HG03097 (cell line): Measurements from ENCODE around the gene PI3.
"Not testable (repeated sequence)": the region's sequence is repeated elsewhere in the genome, so short reads cannot be mapped to it uniquely, and the experiment has no call there.

ENCODE experiments used
- ATAC-seq: cut with Tn5 transposase; IDR thresholded peaks from one replicate; pipeline ENCODE4 v1.9.1; 2021; ENCODE audit not compliant: unreplicated experiment, low FRiP score

PI3 gene, protein sequence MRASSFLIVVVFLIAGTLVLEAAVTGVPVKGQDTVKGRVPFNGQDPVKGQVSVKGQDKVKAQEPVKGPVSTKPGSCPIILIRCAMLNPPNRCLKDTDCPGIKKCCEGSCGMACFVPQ

DNA sequence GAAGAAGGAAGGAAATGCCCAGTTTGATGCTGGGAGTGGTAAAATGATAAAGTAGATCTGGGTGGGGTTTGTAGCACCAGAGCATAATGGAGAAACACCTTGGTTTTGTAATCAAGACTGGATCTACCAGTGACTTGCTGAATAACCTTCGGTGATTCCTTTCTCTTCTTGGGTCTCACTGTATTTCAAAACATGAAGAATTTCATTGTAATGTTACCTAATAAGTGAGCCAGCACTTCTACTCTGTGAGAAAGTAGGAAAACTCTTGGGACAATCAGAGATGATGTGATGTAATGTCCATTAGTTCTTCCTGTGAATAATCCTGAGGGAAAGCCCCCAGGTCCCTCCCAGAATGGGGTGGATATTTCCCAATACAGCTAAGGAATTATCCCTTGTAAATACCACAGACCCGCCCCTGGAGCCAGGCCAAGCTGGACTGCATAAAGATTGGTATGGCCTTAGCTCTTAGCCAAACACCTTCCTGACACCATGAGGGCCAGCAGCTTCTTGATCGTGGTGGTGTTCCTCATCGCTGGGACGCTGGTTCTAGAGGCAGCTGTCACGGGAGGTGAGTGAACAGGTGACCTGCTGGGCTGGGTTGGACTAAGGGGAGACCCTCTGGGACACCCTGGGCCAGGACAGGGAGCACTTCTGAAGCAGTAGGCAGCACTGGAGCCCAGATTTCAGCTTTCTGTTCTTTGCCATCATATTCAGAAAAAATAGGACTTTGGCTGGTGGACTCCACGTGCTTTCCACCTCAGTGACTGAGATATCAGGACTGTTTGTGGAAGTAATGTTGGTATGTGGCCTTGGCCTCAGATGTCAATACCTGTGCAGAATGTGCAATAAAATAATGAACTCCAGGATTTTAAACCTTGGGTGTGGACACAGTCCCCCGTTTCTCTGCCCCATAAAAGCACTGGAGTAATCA, at the start of gene PI3:
PI3 (plus strand) TSS at position 469 of the 931 bp plus-strand sequence; CDS start at position 490, 21 bp downstream.
- no peak for ATAC-seq

DNA sequence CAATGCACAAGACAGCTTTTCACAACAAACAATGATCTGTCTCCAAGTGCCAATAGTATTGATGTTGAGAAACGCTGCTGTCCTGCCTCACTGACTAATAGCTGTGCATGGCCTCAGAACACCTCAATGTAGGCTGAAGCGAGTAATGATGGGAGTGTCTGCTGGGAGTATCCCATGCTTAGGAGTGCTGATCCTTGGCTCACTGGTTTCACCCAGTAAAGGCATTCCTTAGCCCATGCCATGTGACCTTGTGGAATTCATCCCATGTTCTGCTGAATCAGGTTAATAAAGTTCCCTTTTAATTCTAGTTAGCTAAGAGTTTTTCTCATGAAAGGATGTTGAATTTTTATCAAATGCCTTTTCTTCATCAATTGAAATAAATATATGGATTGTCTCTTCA, 46.6 kb upstream of the PI3 start:
- ATAC-seq, result no peak

DNA sequence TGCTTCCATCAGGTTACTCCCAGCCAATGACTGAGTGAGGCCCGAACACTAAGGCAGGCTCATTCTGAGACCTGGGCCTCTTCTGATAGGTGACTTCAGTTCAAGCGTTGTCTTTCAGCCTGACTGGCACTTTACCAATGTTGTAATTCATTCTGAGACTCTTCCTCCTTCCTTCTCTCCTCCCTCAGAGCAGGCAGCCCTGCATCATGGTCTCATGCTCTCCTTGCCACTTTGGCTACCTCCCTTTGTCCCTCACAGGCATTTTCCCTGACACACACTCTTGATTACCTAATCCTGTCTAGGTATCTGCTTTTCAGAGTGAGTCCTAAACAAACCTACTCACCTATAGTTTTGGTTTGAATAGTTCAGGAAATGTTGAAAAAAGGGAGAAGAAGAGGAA, 37.8 kb upstream of the PI3 start:
- ATAC-seq, result no peak

GRCh38 chr20:45138561-45139300, 36.0 kb upstream of the PI3 start:
- ATAC-seq, result no peak

GRCh38 chr20:45139733-45140375, 34.8 kb upstream of the PI3 start:
- not testable (repeated sequence) for ATAC-seq

DNA sequence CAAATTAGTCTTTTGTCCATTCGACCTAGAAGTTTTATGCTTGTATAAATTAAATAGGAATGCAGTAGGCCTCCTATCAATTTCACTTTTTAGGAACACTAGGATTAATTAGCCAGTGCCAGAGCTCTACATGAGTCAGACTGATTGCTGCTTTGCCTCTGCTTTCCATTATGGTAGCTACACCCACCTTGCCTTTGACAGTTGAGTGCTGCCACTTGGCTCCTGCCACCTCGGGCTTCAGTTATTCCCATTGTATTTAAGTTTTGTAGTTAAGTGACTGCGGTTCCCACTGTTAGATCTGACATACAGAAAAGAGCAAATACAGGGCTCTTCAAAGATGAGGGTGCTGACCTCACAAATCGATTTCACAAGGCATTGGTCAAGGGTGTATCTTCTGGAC, 33.9 kb upstream of the PI3 start:
- no peak for ATAC-seq

DNA sequence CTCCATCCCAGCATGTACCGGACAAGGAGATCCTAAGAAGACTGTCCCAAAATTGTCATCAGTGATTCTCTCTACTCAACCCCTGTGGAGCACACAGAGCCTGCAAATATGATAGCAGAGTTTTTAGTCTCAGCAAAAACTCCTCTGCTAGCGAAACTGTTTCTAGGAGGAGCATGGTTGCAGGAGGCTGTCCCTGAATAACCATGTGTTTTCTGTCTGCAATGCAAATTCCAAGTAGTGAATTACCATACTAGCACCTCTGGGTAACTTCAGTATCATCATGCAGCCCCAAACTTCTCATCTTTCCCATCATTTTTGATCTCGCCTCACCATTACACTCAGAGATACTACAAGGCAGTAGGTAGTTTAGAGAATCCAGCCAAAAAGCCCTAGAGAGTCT, 25.6 kb upstream of the PI3 start:
- no peak for ATAC-seq

DNA sequence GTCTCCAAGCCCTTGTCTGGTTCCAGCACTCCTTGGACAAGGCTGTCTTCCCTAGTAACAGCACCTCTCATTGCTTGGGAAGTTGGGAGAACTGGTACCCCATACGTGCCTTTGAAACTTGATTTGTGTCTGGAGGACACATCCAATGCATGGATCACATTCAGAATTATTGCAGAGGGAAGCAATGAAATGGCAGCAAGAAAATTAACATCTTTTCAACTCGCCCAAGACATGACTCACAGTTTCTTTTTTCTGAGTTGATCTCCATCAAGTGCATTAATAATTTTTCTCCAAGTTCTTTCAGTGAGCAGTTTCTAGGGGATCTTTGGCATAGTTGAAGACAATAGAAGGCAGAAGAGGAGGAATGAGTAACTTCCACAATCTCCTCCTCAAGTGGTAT, 22.3 kb upstream of the PI3 start:
- no peak for ATAC-seq

DNA sequence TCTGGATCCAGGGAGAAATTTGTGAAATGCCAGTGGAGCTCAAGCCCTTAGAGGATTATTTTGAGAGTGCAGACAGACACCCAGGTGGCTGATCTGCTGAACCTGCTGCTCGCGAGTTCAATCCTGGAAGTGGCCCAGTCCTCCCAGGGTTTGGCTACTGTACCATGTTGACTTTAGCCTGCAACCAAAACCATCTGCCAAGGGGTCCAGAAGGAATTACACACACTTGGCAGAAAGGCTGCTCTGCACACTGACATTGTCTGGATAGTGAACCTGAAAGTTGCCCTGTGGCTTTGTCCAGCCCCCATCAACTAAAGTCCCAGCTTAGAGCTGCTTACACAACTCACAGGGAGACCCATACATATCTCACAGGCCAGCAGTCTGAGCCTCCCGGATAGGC, 21.6 kb upstream of the PI3 start:
- no peak for ATAC-seq

DNA sequence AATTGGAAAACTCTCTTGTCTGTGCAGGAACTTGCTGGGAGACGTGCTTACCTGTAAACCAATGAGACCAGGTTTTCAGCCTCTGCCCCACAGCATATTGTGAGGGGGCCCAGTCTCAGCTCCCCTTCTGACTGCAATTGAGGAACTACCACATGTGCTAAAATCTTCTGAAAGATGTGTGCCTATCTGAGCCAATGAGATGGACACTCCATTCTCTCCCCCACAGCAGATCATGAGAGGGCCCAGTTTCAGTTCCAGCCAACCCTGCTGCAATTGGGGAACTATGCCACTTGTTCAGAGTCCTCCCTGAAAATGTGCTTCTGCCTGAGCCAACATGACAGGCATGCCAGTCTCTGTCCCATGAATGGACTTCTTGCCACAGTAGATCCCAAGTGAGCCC, 20.9 kb upstream of the PI3 start:
- ATAC-seq, result no peak

- no peak for ATAC-seq
These were observed 20.5 kb upstream of the PI3 start for GRCh38 chr20:45154183-45154582.

GRCh38 chr20:45154794-45155193, 19.9 kb upstream of the PI3 start:
- ATAC-seq, result not testable (repeated sequence)

DNA sequence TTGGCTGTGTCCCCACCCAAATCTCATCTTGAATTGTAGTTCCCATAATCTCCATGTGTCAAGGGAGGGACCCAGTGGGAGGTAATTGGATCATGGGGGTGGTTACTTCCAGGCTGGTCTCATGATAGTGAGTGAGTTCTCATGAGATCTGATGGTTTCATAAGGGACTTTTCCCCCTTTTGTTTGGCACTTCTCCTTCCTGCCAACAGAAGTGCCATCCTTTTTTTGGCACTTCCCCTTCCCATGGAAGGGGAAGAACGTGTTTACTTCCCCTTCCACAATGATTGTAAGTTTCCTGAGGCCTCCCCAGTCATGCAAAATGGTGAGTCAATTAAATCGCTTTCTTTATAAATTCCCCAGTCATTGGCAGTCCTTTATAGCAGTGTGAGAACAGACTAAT, 18.0 kb upstream of the PI3 start:
- ATAC-seq, result no peak

- ATAC-seq, result no peak
These were observed 16.7 kb upstream of the PI3 start for GRCh38 chr20:45157962-45158361.

DNA sequence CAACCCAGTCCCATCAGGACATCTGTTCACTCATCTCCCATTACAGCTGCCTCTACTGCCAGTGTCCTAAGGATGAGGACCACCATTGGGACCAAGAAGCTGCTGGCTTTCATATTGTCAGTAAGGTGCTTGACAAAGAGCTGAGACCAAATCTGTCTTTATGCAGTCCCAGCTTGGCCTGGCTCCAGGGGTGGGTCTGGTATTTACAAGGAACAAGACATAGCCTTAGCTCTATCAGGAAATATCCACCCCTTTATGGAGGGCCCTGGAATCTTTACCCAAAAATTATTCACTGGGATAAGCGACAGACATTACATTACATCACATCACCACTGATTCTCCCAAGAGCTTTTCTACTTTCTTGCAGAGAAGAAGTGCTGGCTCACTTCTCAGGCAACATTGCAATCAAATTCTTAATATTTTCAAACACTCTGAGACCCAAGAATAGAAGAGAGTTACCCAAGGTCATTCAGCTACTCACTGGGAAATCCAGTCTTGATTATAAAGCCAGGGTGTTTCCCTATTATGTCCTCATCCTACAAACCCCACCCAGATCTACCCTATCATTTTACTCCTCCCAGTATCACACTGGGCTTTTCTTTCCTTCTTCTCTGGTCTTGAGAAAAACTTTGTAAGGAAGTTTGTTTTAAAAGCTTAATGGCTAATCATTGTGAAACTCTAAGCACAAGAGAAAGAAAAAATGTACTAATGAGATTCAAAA, 11.5 kb upstream of the PI3 start:
- no peak for ATAC-seq

DNA sequence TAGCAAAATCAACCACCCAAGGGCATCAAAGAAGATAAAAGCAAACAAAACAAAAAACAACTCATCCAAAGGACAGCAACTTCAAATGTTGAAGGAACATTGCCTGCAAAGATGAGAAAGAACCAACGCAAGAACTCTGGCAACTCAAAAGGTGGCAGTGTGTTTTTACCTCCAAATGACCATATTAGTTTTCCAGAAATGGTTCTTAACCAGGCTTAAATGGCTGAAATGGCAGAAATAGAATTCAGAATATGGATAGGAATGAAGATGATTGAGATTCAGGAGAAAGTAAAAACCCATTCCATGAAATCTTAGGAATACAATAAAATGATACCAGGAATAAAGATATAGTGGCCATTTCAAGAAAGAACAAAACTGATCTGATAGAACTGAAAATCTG, 9.8 kb upstream of the PI3 start:
- ATAC-seq, result no peak

- ATAC-seq, result no peak
These were observed 1.2 kb upstream of the PI3 start for GRCh38 chr20:45173522-45173921.

DNA sequence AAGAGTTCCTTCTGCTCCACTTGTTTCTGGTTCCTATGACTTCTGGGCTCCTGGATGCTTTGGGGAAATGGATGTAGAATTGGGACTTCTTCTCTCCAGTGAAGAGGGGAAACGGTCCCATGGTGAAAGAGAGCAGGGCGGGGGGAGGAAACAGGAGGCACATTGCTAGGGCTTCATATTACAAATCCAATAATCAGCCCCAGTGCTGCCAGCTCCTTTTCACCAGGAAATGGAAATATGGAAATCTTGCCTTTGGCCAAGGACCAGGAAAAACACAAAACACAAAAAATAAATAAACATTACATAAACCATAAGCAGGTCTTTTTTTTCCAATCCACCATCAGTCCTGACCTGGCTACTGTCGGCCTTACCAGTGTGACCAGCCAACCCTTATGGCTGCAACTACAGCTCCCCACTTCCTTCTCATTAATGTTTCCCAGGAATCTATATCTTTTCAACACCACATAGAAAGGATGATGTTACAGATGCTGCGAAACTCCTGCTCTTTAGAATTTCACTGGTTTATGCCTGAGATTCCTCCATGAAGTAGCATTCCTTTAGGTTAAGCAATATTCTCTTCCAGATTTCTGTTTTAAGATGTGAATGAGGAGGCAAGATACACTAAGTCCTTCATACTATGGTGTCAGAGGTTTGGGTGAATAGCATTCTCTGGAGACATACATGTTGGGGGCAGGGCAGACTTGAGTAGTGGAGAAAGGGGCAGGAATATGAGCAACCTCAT, 2.0 kb downstream of the PI3 start:
- ATAC-seq, result no peak

DNA sequence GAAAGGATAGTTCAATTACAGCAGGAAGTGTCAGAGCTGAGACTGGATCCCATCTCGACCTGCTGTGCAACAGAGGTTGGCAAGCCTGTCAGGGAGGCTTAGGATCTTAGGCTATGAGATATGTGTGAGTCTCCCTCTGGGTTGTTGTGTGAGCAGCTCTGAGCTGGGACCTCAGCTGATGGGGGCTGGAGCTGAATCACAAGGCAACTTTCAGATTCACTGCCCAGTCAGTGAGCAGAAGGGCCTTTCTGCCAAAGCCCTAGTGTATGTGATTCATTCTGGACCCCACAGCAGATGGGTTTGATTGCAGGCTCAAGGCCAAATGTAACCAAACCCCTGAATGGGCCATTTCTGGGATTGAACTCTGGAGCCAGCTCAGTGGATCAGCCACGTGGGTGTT, 4.5 kb downstream of the PI3 start:
- no peak for ATAC-seq

GRCh38 chr20:45181639-45182038, 6.9 kb downstream of the PI3 start:
- no peak for ATAC-seq
